Pancreas (tissue), 10 donors: ENCODE measurements around the gene KLHL35. TPM values are rescaled to one million over a fixed set of nuclear protein-coding genes. Genes with fewer than 3 reads are reported as not detected.
A peak's percentile ranks its signal among the peaks of the same experiment; 100 is the strongest.

Experiments
- ATAC-seq, 4 donors: fragments of 200-7000 bp; cut with Tn5 transposase; one replicate each; pipeline versions ENCODE4 v1.8.0 to v1.9.1; 2020; ENCODE audit warnings: mild to moderate bottlenecking in 4 of 4, moderate library complexity in 4 of 4
- DNase-seq, 6 donors: peaks; one replicate each; pipeline ENCODE4 v3.0.0-alpha.2; 2020
- FAIRE-seq: peaks from 2 replicates; lab custom pipeline; 2012; peaks lifted over from hg19 to GRCh38; lab: Jason Lieb, UNC
- H3K27ac ChIP-seq, 4 donors: fragments of 200-600 bp; sonication (generic); 1 replicate in 3 of 4; 2 replicates in 1 of 4; pipeline versions ENCODE4 v1.5.0 to v1.8.0; 2020
- H3K27me3 ChIP-seq, 4 donors: fragments of 200-600 bp; one replicate each; pipeline ENCODE4 v1.8.0; 2021
- H3K36me3 ChIP-seq, 3 donors: fragments of 200-600 bp; sonication (generic) in 1 of 3; one replicate each; pipeline versions ENCODE4 v1.5.0 to v1.8.0; 2020 to 2021
- H3K4me1 ChIP-seq, 3 donors: fragments of 200-600 bp; one replicate each; pipeline ENCODE4 v1.8.0; 2021
- H3K4me3 ChIP-seq, 4 donors: fragments of 200-600 bp; sonication (generic) in 2 of 4; one replicate each; pipeline versions ENCODE4 v1.5.0 to v1.8.0; 2020 to 2021
- H3K9me3 ChIP-seq, 4 donors: fragments of 200-600 bp; one replicate each; pipeline ENCODE4 v1.8.0; 2021
- CTCF ChIP-seq, 4 donors: fragments of 200-600 bp; sonication (generic) in 3 of 4; IDR thresholded peaks; one replicate each; pipeline versions ENCODE4 v1.5.0 to v1.8.0; 2021; ENCODE audit warnings: antibody characterized with exemption in 4 of 4
- WGBS, 2 donors: extraction: QIAGEN DNeasy Blood & Tissue Kit; methylation state at CpG; one replicate each; pipeline ENCODE4 v1.1.7; 2013; 5-methylcytosine and 5-hydroxymethylcytosine counted together
- intact Hi-C, 3 donors: fragments of 100-400 bp; cut with DNase I; formaldehyde crosslinking; loops; one replicate each; pipeline versions ENCODE4 v1.11.1 to v1.14.2; 2022
- polyA plus RNA-seq, 2 donors: library from polyadenylated mRNA; stranded (reverse); fragments of 200-250 nt; gene quantifications; one replicate each; pipeline ENCODE4 v1.2.3, GENCODE V29; 2013
- total RNA-seq, 6 donors: library from RNA; stranded (reverse); fragmentation: NEBNext Ultra II Directional in 4 of 6; extraction: Animal tissue kit (Norgen Biotek cat#: 25700) in 4 of 6; gene quantifications; one replicate each; pipeline versions ENCODE4 v1.2.1 to v1.2.4, GENCODE V29; 2021 to 2023
- donor health status: healthy with polysubstance abuse.
- donor health status: DM: no; HTN: no; CAD: no; lungs with moderate emphysema.
- donor health status: DM: no; HTN: no; CAD: no.
- donor health status: control.
- donor health status: control.
- donor health status: Bipolar disorder and iron deficiency.
- donor health status: DM: yes; HTN: yes; CAD: no.
- donor health status: DM: no; HTN: no; CAD: no.
- donor health status: DM: no; HTN: no; CAD: no.
- donor health status: DM: yes; HTN: yes; CAD: no.

KLHL35 gene
- total and polyA plus RNA-seq, 8 donors = 0.97 to 3.1 (median 1.8) TPM

DNA sequence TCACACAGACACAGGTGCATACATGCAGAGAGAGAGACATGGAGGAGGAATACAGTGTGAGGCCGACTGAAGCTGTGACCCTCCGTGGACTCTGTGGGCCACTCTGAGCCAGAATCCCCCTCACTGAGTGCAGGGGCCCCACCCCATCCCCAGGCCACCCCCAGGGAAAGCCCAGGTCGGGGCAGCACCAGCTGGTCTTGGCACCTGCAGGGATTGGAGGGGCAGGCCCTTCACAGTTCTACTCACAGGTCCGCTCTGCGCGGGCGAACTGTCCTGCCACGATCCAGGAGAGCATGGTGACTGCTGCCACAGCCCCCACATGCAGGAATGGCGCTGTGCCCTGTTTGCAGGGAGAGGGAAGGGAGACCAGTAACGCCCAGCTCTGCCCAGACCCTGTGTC lies 16.3 kb upstream of the KLHL35 start:
- no peaks in the 10 kb centered on the region for H3K36me3 ChIP-seq
- FAIRE-seq (no peak), ATAC-seq (no peak), DNase-seq (peak in 1 of 6 donors; percentile 65)
- H3K27ac ChIP-seq = no peak overlapping the region
- no peak overlapping the region for H3K4me3 ChIP-seq
- WGBS, 2 donors = 89 to 92% methylated on average over 10 of the region's 10 CpGs
- no peak for TF ChIP-seq CTCF (IDR thresholded peaks at IDR 0.05)
- intact Hi-C loops = loop anchor here in 2 of 3 donors (10.0 kb wide), 2 partner anchors 54 to 86 kb away; partner anchors contain the start of gene RPS3 (in 1 of the 2)
- no peaks in the 10 kb centered on the region for H3K27me3 ChIP-seq
- peaks cover 4 to 7% (median 7%) of the 10 kb centered on the region in 3 donors for H3K4me1 ChIP-seq
- no peaks in the 10 kb centered on the region for H3K9me3 ChIP-seq

DNA sequence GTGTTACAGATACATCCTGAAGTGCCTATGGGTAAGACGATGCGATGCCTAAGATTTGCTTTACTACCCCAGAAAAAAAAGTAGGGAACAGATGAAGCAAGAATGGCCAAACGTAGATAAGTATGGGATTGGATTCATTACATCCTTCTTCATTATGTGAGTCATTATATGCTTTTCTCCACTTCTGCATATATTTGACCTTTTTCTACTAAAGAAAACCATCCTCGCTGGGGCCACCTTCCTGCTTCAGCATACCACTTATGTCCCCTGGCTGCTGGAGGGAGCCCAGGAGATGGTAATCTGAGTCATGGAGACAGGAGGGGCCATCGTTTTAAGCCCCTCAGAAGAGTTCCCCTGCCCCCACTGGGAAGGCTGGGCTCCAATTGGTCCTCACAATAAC lies 14.4 kb upstream of the KLHL35 start:
- Histone ChIP-seq H3K27me3 (no peaks in the 10 kb centered on the region), H3K27ac (no peak overlapping the region), H3K4me3 (no peak overlapping the region), H3K4me1 (no peaks in the 10 kb centered on the region), H3K36me3 (no peaks in the 10 kb centered on the region), H3K9me3 (no peaks in the 10 kb centered on the region)
- FAIRE-seq = no peak
- no peak for ATAC-seq
- intact Hi-C loops = loop anchor here (2.0 to 10.0 kb wide), 3 partner anchors 53 to 87 kb away; partner anchors contain the start of gene RPS3 (in 1 of the 3)
- TF ChIP-seq CTCF (IDR thresholded peaks at IDR 0.05) = no peak
- DNase-seq = no peak
- WGBS, 2 donors = 76 to 77% methylated on average over 5 of the region's 5 CpGs

DNA sequence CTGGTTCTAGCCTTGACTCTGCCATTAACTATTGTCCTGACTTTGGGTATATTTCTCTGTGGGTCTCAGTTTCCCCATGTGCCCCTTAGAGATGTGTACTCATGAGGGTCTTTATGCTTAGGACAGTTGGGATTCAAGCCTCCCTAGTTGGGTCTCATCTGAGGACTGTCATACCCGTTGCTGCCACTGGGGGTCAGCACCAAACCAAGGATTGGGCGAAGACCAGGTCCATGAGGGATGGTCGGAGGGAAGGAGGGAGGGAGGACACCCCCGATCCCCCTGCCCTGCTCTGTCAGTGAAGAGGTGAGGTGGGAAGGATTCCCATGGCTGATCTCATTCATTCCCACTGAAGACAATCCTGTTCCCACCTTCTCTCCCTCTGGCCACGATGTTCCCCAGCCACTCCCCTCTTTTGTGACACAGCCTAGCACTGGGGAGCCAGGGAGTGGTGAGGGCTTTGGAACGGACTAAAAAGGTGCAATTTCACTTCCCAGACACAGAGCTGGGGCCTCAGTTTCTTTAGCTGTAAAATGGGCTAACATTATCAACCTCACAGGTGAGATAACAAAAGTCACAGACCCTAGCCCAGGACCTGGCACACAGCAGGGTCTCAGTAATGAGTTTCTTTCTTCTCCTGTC lies 12.4 kb upstream of the KLHL35 start:
- no peaks in the 10 kb centered on the region for H3K9me3 ChIP-seq
- FAIRE-seq (no peak), DNase-seq (peak; percentile 43 to 91 (median 70)), ATAC-seq (peak; percentile 75 to 91 (median 88))
- H3K4me1 ChIP-seq = no peaks in the 10 kb centered on the region
- intact Hi-C loops = loop anchor here in 2 of 3 donors (10.0 kb wide), 2 partner anchors 51 to 89 kb away; partner anchors contain the start of gene RPS3 (in 1 of the 2)
- H3K36me3 ChIP-seq = no peaks in the 10 kb centered on the region
- TF ChIP-seq CTCF (IDR thresholded peaks at IDR 0.05) = peak; percentile 84 to 91 (median 88)
- H3K27me3 ChIP-seq = no peaks in the 10 kb centered on the region
- WGBS, 2 donors = 13 to 14% methylated on average over 6 of the region's 6 CpGs
- no peak overlapping the region for H3K27ac ChIP-seq
- H3K4me3 ChIP-seq = no peak overlapping the region

- DNase-seq = peak in 1 of 6 donors; percentile 58
- TF ChIP-seq CTCF (IDR thresholded peaks at IDR 0.05) = no peak
- FAIRE-seq = no peak
- H3K9me3 ChIP-seq = no peaks in the 10 kb centered on the region
- no peak overlapping the region for H3K4me3 ChIP-seq
- intact Hi-C loops = loop anchor here in 2 of 3 donors (5.0 to 10.0 kb wide), 3 partner anchors 48 to 92 kb away; partner anchors contain the start of gene RPS3 (in 1 of the 2)
- ATAC-seq = no peak
- WGBS, 2 donors = 90 to 92% methylated on average over 12 of the region's 12 CpGs
- no peak overlapping the region for H3K27ac ChIP-seq
- no peaks in the 10 kb centered on the region for H3K4me1 ChIP-seq
- H3K27me3 ChIP-seq = no peaks in the 10 kb centered on the region
- H3K36me3 ChIP-seq = no peaks in the 10 kb centered on the region
Measured at GRCh38 chr11:75443043-75443442, 10.0 kb upstream of the KLHL35 start.
